Stimulated activated CD8-positive, alpha-beta memory T cell treated with anti-CD3 and anti-CD28 coated beads, Interleukin-4, amount 100 ng/mL, for 1 hour (primary cell): ENCODE measurements around the gene RBKS.
"Not testable (repeated sequence)": the region's sequence is repeated elsewhere in the genome, so short reads cannot be mapped to it uniquely, and the experiment has no call there.

Source experiments
- DNase-seq, 2 donors: peaks; one replicate each; pipeline ENCODE4 v3.0.0-alpha.2; 2020; ENCODE audit warnings: low read depth in 2 of 2, low spot score in 1 of 2

RBKS gene

DNA sequence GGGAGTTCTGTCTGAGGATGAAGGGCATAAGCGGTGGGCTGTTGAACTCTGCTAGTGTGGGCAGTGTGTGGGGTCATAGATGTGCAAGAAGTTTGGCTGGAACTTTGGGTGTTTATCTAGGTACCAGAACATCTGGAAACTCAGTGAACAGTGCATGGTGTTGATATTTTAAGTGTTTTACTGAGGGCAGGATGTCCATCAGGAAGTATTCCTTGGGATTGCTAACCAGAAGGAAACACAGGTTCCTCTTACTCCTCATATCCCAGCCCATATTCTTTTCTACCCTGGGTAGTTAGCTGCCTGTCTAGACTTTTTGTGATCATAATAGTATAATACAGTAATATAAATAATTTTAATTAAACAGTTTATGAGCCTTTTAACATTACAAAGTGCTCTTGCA is 15.9 kb upstream of the RBKS start:
- DNase-seq, result no peak

DNA sequence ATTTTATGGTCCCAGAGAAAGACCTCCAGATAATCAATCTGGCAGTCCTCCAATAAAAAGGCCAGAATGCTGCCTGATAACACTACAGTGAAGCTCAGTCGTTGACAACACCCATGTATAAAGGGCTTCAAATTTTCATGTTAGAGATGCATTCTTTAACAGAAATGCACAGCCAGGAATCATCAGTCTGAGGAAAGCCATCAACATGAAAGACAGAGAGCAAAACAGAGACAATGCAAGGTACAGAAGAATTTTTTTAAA is 14.1 kb upstream of the RBKS start:
- DNase-seq, result no peak

DNA sequence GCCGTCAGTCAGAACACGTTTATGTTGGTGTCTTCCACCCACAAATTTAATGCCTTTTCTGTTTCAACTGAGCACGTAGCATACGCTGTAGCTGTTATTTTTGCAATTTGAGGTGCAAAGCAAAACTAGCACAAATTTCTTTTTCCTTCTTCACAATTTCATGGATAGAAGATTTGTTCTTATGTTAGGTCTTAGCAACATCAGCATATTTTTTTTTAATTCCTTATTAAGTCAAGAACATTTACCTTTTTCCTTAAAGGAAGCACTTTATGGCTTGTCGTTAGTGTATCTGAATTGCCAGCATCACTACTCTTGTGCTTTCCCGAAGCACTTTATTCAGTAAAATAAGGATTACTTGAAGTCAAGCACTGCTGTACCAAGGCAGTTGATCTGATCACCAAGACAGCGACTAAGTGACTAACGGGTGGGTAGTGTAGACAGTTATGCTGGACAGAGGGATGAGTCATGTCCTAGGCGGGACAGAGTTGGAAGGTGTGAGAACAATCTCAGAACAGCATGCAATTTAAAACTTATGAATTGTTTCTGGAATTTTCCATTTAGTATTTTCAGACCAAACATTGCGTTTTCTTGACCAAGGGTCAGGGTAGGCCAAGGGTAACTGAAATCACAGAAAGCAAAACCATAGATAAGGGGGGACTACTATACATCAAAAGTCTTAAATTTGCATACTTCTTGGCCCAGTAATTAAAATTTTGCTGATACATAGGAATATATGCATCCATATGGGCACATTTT is 13.6 kb upstream of the RBKS start:
- DNase-seq, result no peak

DNA sequence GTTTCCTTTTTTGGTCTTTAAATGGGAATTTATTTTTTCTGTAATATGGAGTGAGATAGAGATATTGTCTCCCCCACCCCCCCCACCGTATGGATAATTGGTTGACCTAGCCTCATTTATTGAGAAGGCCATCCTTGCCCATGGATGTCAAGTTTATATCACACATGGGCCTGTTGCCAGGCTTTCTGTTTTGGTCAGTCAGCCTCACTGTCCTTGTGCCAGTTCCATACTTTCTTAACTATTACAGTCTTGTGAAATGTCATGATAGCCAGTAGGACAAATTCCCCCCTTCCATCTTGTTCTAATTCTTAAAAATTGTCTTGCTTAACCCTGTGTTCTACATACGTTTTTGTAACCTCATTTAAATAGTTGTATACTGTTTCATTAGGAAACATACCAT is 12.8 kb upstream of the RBKS start:
- no peak for DNase-seq

DNA sequence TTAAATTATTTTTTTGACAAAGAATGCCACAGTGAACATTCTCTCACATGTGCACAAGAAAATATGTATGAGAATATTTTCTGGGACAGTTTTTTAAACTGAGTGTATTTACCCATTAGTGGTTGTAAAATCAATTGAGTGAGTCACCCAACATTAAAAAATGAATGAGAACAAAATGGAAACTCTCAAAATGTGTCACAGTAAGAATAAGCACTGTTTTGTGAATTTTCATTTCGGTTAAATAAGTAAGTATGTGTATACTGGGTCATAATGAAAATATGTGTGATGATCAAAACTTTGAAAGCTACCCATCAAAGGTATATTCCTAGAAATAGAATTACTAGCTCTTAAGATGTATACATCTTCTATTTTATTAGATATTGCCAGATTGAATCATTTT is 11.9 kb upstream of the RBKS start:
- DNase-seq, result no peak

DNA sequence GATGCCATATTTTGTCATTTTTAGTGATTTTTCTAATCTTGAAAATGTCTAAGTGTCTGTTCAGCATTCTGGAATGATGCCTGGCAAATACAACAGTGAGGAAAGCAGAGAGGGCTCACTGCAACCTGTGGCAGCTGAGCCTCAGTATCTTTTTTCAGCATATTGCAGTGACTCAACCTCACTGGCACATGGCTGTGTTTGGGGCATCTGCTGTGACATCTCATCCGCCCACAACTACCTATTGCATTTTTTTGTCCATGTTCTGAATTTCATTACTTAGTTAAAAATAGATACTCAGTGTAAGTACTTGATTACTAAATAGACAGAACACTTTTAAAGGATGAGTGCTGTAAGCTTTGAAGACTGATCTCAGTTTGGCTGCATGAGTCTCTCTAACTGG is 11.0 kb upstream of the RBKS start:
- DNase-seq, result no peak

DNA sequence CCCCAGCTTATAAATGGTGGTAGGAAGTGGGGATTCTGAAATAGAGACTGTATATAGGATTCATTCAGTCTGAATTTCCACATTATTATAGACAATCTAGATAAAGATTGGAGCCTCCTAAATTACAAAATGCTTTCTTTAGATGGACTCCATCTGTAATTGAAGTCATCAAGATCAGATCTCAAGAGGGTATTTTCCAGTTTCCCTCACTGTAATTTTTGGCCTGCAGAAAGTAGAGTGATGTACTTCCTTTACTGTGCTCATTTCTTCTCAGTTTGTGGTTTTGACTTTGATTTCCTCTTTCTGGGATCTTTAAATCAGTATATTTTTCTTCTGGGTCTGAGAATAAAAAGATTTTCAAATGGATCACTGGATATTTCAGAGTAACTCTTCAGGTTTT is 7.5 kb upstream of the RBKS start:
- DNase-seq, result no peak

DNA sequence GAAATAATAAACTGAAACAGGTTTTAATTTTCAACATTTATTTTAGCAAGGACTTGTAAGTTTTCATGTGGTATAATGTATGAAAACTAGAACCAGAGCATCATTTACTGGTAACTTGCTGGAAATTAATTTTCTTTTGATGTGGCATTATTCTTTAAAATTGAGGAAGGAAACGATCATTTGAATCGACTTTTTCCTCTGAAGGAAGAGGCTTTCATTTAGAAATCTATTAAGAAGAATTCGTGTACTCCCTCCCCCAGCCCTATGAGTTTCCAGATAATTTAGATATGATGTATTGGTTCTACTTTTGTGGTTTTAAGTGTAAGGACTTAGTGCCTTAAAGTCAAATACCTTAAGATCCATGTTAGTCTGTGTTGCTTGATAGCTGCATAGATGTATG is 2.8 kb upstream of the RBKS start:
- DNase-seq, result no peak

DNA sequence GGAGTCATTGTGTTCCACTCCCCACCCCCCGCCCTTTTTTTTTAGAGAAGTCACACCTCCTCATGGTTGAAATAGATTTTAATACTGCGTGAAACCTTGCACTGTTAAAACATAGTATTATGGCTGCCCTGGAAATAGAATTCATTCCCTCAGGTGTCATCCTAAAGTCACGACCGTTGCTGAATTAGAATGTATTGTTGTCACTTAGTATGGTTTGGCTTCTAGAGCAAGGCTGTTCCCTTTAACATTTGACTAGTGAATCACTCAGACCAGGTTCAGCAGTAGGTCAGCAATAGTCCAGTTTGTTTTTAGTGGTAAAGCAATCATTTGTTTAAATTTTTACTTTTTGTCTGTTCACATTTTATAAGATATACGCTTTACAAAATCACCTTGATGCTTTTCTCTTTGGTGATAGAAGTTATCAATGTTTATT is 1.5 kb upstream of the RBKS start:
- no peak for DNase-seq

DNA sequence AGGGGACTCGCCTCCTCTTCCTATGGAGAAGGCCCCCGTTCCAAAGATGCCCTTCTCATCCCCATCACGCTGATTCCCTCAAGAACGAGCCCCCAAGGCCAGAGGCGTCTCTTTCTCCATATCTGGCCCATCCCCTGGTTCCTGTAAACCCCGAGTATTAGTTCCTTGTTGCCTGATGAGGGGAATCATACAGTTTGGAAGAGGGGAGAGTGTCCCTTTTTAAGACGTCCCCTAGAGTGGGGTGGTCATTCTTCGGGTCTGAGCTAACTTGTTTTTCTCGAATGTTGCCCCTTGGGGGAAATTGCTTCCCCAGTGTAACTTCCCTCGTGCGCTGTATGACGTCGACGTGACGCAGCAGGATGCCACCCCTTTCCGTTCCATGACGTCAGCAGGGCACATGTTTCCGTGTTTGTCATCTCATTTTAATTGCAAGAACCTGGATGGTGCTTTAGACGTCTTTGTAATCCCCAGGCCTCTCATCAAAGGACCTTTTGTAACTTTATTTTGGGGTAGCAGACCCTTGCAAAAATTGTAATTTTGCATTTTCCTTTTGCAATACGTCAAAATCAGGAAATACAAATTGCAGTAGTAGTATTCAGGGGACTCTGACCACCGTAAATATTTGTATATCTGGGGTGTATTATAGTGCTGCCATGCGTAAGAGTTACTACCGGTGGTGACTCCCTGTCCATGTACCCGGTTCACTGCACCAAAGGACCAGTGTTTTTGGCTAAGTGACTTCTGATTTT is 911 bp upstream of the RBKS start:
- peak; percentile 83 to 84 for DNase-seq

DNA sequence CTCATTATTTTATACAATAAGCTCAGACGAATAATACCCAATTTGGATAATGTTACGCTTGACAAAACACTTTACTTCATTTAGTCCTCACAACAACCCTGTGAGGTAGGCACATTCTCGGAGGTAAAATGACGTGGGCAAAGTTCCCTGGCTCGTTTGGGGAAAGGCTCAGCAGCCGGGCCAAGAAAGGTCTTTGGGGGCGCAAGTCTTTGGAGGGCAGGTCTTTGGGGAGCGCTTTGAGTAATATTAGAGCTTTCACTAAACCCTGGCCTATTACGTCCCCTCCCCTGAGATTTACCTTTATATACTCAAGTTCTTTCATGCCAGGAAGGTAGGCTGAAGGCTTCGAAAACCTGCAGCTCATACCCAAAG is 427 bp downstream of the RBKS start:
- DNase-seq, result no peak

DNA sequence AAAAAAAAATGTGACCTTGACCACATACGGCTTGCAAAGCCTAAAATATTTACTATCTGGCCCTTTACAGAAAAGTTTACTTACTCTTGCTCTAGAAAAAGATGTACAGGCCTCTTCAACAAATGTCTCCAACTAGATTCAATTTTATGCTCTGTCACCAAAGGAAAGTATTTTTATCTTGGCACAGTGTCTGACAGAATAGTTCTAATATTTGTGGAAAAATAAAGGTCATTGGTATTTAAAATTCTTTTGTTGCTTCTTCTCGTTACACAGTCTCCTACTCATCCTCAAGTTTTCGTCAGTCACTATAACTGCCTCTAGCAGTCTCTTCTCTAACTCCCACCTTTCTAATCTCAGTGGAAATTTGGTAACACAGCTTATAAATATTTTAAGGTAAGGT is 1.4 kb downstream of the RBKS start:
- DNase-seq, result no peak

DNA sequence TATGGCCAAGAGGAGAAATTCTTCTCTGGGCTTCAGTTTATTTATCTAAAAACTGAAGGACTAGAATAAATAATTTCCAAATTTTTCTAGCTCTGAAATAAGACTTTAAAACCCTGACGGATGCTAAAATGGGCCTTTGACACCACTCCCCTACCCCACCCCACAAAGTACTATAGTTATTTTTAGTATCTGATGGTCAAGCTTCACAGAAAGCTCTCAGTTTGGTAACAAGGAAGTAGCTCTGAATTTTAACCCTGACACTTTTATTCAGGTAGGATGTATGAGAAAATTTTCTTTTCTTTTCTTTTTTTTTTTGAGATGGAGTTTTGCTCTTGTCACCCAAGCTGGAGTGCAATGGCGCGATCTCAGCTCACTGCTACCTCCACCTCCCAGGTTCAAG is 2.4 kb downstream of the RBKS start:
- no peak for DNase-seq

DNA sequence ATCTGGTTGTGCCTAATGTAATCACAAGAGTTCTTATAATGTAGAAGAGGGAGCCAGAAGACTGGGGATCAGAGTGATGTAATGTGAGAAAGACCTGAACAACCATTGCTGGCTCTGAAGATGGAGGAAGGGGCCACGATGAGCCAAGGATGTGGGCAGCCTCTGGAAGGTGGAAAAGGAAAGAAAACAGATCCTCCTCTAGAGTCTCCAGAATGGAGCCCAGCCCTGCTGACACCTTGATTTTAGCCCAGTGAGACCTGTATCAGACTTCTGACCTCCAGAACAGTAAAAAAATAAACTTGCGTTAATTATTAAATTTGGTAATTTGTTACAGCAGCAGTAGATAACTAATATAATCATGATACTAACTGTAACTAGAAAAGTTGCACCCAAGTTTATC is 3.1 kb downstream of the RBKS start:
- no peak for DNase-seq

DNA sequence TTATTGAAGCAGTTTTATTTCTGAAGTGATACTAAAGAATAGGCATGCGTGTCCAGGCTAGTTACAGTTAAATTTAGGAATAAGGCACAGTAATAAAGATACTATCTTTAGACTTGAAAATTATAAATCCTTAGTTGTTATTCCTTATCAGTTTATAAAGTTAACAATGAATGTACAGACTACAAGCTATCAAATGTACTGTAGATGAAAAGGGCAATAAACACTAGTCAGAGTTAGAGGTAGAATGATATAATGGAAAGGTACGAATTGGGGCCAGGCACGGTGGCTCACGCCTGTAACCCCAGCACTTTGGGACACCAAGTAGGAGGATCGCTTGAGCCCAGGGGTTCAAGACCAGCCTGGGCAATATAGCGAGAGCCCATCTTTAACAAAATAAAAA is 3.9 kb downstream of the RBKS start:
- DNase-seq, result no peak

DNA sequence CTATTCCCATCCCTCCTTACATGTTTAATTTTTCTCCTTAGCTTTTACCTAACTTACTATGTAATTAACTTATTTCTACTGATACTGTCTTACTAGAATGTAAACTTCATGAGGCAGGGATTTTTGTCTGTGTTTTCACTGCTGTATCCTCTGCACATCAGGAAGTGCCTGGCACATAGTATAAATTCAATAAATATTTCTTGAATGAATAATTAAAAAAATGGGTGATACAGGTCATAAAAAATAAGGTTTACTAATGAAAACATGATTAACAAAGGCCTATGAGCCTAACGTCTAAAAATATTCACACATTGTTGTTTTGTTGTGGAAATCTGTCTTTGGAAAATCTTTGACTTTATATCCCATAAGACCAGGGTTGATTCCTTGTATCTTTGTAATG is 4.5 kb downstream of the RBKS start:
- DNase-seq, result no peak

DNA sequence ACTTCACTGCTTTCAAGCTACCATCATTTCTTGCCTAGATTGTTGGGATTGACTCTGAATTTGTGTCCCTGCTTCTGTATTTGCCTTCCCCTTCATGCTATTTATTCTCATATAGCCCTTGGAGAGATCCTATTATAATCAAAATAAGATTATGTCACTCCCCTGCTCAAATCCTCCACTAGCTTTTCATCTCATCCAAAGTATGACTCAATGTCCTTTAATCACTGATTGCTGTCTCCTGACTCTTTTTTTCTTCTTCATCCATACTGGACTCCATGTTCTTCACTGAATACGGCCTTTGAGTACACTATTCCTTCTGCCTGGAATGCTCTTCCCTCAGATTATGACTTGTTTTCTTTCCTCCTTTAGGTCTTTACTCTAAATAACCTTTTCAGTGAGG is 5.0 kb downstream of the RBKS start:
- DNase-seq, result no peak

DNA sequence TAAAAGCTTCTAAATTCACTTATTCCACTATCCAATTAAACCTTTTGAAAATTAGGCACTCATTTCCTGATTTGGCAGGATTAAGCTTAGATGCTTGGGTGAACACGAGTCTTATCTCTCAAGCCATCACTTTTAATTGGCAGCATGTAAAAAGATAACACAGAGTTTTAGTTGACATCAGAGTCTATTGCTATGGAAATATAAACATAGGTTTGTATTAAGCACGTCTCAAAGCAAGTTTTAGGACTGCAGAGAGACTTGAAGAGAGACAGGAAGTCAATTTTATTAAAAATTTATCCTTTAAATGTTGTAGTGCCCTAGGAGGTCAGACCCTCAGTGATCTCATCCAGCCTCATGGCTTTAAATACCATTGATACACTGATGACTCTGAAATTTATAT is 5.6 kb downstream of the RBKS start:
- no peak for DNase-seq

DNA sequence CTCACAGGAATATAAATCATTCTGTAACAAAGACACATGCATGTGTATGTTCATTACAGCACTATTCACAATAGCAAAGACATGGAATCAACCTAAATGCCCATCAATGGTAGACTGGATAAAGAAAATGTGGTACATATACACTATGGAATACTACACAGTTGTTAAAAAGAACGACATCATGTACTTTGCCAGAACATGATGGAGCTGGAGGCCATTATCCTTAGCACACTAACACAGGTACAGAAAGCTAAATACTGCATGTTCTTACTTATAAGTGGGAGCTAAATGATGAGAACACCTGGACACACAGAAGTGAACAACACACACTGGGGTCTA is 7.6 kb downstream of the RBKS start:
- not testable (repeated sequence) for DNase-seq

DNA sequence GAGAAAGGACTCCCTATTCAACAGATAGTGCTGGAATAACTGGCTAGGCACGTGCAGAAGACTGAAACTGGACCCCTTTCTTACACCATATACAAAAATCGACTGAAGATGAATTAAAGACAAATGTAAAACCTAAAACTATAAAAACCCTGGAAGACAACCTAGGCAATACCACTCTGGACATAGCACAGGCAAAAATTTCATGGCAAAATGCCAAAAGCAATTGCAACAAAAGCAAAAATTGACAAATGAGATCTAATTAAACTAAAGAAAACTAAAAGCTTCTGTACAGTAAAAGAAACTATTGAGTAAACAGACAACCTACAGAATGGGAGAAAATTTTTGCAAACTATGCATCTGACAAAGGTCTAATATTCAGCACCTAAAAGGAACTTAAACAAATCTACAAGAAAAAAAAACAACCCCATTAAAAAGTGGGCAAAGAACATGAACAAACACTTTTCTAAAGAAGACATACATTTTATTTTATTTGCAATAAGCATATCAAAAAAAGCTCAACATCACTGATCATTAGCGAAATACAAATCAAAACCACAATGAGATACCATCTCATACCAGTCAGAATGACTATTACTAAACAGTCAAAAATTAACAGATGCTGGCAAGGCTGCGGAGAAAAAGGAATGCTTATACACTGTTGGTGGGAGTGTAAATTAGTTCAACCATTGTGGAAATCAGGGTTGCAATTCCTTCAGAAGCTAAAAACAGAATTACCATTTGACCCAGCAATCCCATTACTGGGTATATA is 8.2 kb downstream of the RBKS start:
- not testable (repeated sequence) for DNase-seq

DNA sequence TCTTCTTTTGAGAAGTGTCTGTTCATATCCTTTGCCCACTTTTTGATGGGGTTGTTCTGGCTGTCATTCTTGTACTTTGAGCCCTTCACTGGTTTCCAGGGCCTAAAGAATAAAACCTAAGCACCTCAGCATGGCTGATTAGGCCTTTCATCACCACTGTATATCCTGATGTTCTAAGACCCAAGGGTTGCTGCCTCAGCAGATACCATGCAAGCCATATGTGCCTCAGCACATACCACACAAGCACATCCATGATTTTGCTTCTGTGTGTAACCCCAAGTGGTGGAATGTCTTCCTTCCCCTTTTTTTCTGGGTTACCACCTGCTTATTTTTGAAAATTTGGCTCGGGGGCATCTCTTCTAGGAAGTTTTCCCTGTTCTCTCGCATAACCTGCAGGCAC is 11.4 kb downstream of the RBKS start:
- no peak for DNase-seq

DNA sequence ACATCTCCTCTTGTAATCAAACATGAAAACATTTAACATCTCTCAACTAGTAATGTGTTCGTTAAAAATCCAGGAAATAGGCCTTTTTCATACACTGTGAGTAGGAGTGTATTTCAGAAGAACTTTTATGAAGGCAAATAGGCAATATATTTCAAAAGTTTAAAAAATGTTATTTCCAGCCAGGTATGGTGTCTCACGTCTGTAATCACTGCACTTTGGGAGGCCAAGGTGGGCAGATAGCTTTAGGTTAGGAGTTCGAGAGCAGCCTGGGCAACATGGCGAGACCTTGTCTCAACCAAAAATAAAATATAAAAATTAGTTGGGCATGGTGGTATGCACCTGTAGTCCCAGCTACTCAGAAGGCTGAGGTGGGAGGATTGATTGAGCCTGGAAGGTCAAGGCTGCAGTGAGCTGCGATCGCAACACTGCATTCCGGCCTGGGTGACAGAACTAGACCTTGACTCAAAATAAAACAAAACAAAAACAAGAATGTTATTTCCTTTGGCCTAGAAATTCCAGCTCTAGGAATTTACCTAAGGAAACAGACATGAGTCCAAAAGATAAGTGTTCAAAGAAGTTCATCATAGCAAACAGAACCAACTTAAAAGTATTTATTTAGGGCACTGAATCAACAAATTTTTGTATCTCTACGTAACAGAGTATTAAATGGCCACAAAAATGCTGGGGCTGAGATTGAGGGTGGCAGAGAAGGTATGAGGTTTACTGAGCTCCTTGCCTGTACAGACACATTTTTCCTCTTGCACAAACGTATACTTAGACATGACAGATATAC is 14.9 kb downstream of the RBKS start:
- no peak for DNase-seq
